Osteoblast (primary cell): Measurements from ENCODE around the gene ZC3H4. TPM values are rescaled to one million over a fixed set of nuclear protein-coding genes. Genes with fewer than 3 reads are reported as not detected.

ENCODE experiments used
- DNase-seq: peaks from one replicate; pipeline ENCODE4 v3.0.0; 2011; ENCODE audit warnings: low spot score, mixed read lengths; ENCODE audit not compliant: insufficient read length; ENCODE audit errors: missing footprints
- H2AFZ ChIP-seq: 2 replicates; pipeline ENCODE4 v1.6.0; 2011; ENCODE audit warnings: mild to moderate bottlenecking, low read length
- H3K27ac ChIP-seq: 2 replicates; pipeline ENCODE4 v1.5.1; 2011; ENCODE audit warnings: mild to moderate bottlenecking, low read depth, low read length, moderate library complexity
- H3K27me3 ChIP-seq: 2 replicates; pipeline ENCODE4 v1.6.0; 2012; ENCODE audit warnings: mild to moderate bottlenecking, control low read depth, inconsistent platforms, low read length, moderate library complexity; ENCODE audit not compliant: insufficient read depth
- H3K36me3 ChIP-seq: 2 replicates; pipeline ENCODE4 v1.5.1; 2011; ENCODE audit warnings: mild to moderate bottlenecking, low read length, control low read depth, moderate library complexity; ENCODE audit not compliant: insufficient read depth
- H3K4me1 ChIP-seq: 2 replicates; pipeline ENCODE4 v1.5.1; 2011; ENCODE audit warnings: mild to moderate bottlenecking, low read length, control low read depth, moderate library complexity; ENCODE audit not compliant: insufficient read depth
- H3K4me2 ChIP-seq: 2 replicates; pipeline ENCODE4 v1.6.0; 2011; ENCODE audit warnings: mild to moderate bottlenecking, low read length; ENCODE audit not compliant: insufficient read depth
- H3K4me3 ChIP-seq: fragments of 200-600 bp; sonication (generic); 3 replicates; pipeline ENCODE4 v1.5.1; 2012; ENCODE audit warnings: mild to moderate bottlenecking, low read length, inconsistent platforms; ENCODE audit not compliant: insufficient read depth
- H3K79me2 ChIP-seq: 2 replicates; pipeline ENCODE4 v1.6.0; 2012; ENCODE audit warnings: mild to moderate bottlenecking, low read length, control low read depth, inconsistent platforms; ENCODE audit not compliant: insufficient read depth
- H3K9me3 ChIP-seq: 2 replicates; pipeline ENCODE4 v1.5.1; 2011; ENCODE audit warnings: low read depth, low read length, control low read depth
- H4K20me1 ChIP-seq: 2 replicates; pipeline ENCODE4 v1.6.0; 2012; ENCODE audit warnings: mild to moderate bottlenecking, low read length, control low read depth; ENCODE audit not compliant: insufficient read depth
- total RNA-seq: library from RNA; depleted of rRNA; stranded (reverse); fragments of >200 nt; gene quantifications from 2 replicates; pipeline ENCODE4 v1.2.3, GENCODE V29; 2012
- TF ChIP-seq, protein P1 (sequence below): IDR thresholded peaks from 2 replicates; pipeline ENCODE4 v1.5.1; 2011; ENCODE audit warnings: mild to moderate bottlenecking, low read depth, low read length, moderate library complexity; ENCODE audit errors: extremely low read depth

The ZC3H4 gene
- total RNA-seq, 1 donor: 14.1 TPM

DNA sequence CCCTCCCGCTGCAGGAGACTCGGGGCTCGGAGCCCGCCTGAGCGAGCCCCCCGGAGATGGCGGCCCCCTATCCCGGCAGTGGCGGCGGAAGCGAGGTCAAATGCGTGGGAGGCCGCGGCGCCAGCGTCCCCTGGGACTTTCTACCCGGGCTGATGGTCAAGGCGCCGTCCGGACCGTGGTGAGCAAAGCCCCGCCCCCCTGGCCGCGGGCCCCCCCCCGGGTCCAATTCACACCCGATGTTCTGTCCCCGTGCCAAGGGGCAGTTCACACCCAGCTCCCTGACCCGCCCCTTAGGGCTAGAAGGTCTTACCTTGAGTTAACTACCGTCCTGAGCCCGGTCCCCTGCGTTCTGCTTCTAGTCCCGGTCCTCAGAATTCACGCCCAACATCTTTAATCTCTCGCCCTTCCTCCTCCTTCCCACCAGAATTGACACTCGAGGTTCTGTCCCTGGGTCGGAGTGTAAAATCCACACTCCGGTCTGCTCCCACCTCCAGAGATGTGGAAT is 92.5 kb downstream of the ZC3H4 start:
- DNase-seq: peak; percentile 93
- TF ChIP-seq, protein P1, sequence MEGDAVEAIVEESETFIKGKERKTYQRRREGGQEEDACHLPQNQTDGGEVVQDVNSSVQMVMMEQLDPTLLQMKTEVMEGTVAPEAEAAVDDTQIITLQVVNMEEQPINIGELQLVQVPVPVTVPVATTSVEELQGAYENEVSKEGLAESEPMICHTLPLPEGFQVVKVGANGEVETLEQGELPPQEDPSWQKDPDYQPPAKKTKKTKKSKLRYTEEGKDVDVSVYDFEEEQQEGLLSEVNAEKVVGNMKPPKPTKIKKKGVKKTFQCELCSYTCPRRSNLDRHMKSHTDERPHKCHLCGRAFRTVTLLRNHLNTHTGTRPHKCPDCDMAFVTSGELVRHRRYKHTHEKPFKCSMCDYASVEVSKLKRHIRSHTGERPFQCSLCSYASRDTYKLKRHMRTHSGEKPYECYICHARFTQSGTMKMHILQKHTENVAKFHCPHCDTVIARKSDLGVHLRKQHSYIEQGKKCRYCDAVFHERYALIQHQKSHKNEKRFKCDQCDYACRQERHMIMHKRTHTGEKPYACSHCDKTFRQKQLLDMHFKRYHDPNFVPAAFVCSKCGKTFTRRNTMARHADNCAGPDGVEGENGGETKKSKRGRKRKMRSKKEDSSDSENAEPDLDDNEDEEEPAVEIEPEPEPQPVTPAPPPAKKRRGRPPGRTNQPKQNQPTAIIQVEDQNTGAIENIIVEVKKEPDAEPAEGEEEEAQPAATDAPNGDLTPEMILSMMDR: no peak
- Histone ChIP-seq H3K9me3 (no peaks in the 10 kb centered on the region), H3K4me2 (peak overlapping the region; percentile 84), H3K4me1 (peaks cover 3% of the 10 kb centered on the region), H4K20me1 (no peaks in the 10 kb centered on the region), H3K27me3 (peaks cover 4% of the 10 kb centered on the region), H3K36me3 (no peaks in the 10 kb centered on the region), H3K4me3 (peak overlapping the region; percentile 69), H3K27ac (no peak overlapping the region), H3K79me2 (no peaks in the 10 kb centered on the region), H2AFZ (peak overlapping the region; percentile 15)

DNA sequence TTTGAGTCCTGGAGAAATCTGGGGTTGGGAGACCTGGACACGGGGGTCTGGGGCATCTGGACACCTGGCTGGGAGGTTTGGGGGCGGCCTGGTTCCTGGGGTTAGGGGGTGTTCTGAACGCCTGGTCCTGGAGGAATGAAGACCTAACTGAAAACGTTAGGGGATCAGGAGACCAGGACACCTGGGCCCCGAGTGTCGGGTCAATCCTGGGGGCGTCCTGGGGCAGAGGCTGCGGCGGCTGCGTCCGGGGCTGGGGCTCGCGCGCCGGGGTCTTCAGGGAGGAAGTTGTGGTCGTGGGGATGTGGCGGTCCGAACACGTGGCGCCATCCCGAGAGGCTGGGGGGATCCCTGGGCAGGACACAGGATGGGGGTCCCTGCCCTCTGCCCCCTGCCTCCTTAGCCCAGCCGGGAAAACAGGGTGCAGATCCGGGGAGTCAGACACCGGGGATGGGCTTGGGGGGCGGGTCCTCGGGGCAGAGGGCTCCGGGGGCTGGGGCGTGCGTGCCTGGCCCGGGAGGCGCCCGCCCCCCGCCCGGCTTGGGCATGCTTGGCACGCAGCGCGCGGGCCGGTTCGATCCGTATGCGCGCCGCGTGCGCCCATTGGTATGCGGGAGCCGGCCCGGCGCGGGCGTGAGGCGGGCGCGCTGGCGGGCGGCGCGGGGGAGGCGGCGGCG is 93.3 kb downstream of the ZC3H4 start:
- TF ChIP-seq, protein P1: no peak
- no peaks in the 10 kb centered on the region for H3K9me3 ChIP-seq
- DNase-seq: peak; percentile 94
- no peaks in the 10 kb centered on the region for H3K79me2 ChIP-seq
- no peaks in the 10 kb centered on the region for H3K36me3 ChIP-seq
- H3K4me3 ChIP-seq: peak overlapping the region; percentile 69
- no peak overlapping the region for H2AFZ ChIP-seq
- H3K27ac ChIP-seq: no peak overlapping the region
- peaks cover 4% of the 10 kb centered on the region for H3K27me3 ChIP-seq
- H4K20me1 ChIP-seq: no peaks in the 10 kb centered on the region
- peaks cover 3% of the 10 kb centered on the region for H3K4me1 ChIP-seq
- peak overlapping the region; percentile 84 for H3K4me2 ChIP-seq

DNA sequence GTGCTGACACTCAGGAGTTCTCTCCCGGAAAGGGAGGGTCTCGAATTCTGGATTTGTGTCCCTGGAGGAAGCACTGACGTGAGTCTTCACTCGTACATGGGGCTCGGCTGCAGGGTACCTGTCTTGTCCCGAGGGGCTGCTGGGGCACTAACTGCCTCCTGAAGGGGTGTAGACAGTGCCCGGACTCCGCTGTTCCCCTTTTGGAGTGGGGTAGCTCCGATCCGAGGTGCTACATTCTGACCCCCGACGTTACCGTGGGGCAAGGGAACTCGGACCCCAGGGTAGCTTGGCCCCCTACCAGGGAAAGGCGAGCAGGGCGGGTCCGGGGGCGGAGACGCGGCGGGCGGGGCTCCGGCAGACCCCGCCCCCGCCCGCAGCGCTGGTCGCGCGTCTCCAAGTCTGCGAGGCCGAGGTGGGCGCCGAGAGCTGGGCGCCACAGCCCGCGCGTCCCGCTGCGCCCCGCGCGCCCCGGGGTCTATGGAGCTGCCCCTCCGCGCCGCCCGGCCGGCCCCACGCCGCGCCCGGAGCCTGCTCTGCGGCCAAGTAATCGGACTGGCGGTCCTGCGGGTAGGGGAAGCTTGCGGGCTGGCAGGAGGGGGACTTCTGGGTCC is 94.0 kb downstream of the ZC3H4 start, which contains the start of gene NPAS1:
Gene NPAS1, plus strand, starts transcription at position 407 of the 611 bp plus-strand sequence. CDS start 1,211 bp downstream, outside the sequence.
- TF ChIP-seq, protein P1: no peak
- H3K4me3 ChIP-seq: peak within 1 kb of the TSS; percentile 69
- no peaks in the 10 kb centered on the region for H4K20me1 ChIP-seq
- H3K36me3 ChIP-seq: no peaks in the 10 kb centered on the region
- peaks cover 3% of the 10 kb centered on the region for H3K4me1 ChIP-seq
- H3K27ac ChIP-seq: no peak within 1 kb of the TSS
- H2AFZ ChIP-seq: no peak within 1 kb of the TSS
- H3K9me3 ChIP-seq: no peaks in the 10 kb centered on the region
- no peaks in the 10 kb centered on the region for H3K79me2 ChIP-seq
- peak within 1 kb of the TSS; percentile 84 for H3K4me2 ChIP-seq
- peaks cover 4% of the 10 kb centered on the region for H3K27me3 ChIP-seq
- peak; percentile 93 for DNase-seq

DNA sequence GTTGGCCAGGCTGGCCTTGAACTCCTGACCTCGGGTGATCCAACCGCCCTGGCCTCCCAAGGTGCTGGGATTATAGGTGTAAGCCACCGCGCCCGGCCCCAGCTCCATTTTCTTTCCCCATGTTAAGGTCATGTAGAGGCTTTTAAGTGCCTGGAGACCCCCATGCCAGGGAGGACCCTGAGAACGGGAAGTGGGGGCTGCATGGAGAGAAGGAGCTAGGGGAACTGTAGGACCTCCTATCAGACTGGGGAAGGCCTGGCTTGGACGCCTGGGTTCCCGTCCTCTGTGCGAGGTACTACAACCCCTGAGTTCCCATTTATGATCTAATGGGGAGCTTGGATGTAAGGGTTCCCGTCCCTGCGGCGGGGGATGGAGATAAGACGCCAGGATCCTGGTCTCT is 94.7 kb downstream of the ZC3H4 start:
- Histone ChIP-seq H3K4me2 (no peak overlapping the region), H3K4me3 (no peak overlapping the region)

More for the DNA sequence above, 94.7 kb downstream of the ZC3H4 start:
- Histone ChIP-seq H3K79me2 (no peaks in the 10 kb centered on the region), H2AFZ (no peak overlapping the region), H3K27me3 (peaks cover 4% of the 10 kb centered on the region), H4K20me1 (no peaks in the 10 kb centered on the region), H3K27ac (no peak overlapping the region), H3K4me1 (peaks cover 3% of the 10 kb centered on the region), H3K36me3 (no peaks in the 10 kb centered on the region), H3K9me3 (no peaks in the 10 kb centered on the region)
- TF ChIP-seq, protein P1: no peak
- no peak for DNase-seq
